Measurements from ENCODE around the gene ARL15.

GRCh38 chr5:54178991-54179390, 131.4 kb downstream of the ARL15 start:
- no peak for TF ChIP-seq CTCF (IDR thresholded peaks at IDR 0.05; ENCODE audit: borderline replicate concordance, extremely low read depth, low read length, poor library complexity, severe bottlenecking)
- no peak for TF ChIP-seq EZH2 (IDR thresholded peaks at IDR 0.05; ENCODE audit: borderline replicate concordance, low read depth, low read length, severe bottlenecking)
